Measurements from ENCODE around the gene TMEM190.

DNA sequence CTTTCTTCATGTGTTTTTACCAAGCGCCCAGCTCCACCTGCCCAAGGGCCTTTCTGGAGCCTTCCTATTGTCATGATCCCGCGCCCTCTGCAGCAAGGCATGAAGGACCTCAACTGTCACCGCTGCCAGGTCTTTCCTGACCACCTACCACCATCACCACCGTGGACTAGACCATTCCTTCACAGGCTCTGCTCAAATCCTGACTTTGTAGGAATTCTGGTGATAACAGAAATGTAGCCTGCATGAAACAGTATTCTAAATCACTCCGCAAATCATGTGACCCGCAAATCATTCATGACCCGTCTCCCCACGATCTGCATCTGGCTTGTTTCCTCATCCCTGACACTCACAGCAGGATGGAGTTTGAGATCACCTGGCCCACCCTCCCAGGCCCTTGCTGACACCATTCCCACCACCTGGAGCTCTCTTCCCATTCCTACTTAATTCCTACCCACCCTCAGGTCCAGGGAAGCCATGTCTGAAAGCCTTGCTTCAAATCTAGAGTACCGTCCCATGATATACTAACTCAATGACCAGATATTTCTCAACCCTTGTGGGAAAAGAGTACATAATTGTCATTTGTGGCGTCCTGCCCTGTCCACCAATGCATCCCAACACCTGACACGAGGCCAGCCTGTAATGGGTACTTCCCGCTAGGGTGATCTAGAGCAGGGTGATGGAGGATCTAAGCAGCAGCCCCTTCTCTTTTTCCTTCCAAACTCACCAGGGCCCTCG, 29.6 kb downstream of the TMEM190 start:
- no peak for TF ChIP-seq EZH2 (IDR thresholded peaks at IDR 0.05; ENCODE audit: low read depth)
- TF ChIP-seq, protein P1, sequence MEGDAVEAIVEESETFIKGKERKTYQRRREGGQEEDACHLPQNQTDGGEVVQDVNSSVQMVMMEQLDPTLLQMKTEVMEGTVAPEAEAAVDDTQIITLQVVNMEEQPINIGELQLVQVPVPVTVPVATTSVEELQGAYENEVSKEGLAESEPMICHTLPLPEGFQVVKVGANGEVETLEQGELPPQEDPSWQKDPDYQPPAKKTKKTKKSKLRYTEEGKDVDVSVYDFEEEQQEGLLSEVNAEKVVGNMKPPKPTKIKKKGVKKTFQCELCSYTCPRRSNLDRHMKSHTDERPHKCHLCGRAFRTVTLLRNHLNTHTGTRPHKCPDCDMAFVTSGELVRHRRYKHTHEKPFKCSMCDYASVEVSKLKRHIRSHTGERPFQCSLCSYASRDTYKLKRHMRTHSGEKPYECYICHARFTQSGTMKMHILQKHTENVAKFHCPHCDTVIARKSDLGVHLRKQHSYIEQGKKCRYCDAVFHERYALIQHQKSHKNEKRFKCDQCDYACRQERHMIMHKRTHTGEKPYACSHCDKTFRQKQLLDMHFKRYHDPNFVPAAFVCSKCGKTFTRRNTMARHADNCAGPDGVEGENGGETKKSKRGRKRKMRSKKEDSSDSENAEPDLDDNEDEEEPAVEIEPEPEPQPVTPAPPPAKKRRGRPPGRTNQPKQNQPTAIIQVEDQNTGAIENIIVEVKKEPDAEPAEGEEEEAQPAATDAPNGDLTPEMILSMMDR (conservative IDR thresholded peaks at IDR 0.05), result no peak

Data from PC-9 (cell line).